IMR-90 (cell line): ENCODE measurements around the gene IRF4. TPM values are rescaled to one million over a fixed set of nuclear protein-coding genes. Genes with fewer than 3 reads are reported as not detected.

ENCODE experiments used
- ATAC-seq: fragments of 200-7000 bp; cut with Tn5 transposase; 2 replicates; pipeline ENCODE4 v1.9.1; 2020; ENCODE audit warnings: low read depth, mild to moderate bottlenecking, moderate library complexity
- BruUV-seq: library from RNA; stranded (reverse); fragments of 400-500 nt; replicated peaks from 2 replicates; lab custom pipeline; 2021; lab: Mats Ljungman, UMichigan
- CTCF ChIA-PET: fragments of 300-600 bp; formaldehyde crosslinking; extraction: SDS; loops from one replicate; lab custom pipeline; 2021; ENCODE audit warnings: antibody characterized with exemption; lab: Yijun Ruan, JAX
- POLR2A ChIA-PET: fragments of 300-600 bp; sonication (Branson Sonifier 250); formaldehyde crosslinking; loops from one replicate; lab custom pipeline; 2022; ENCODE audit warnings: antibody characterized with exemption; ENCODE audit not compliant: unreplicated experiment; lab: Charles Lee
- DNase-seq: peaks from one replicate; pipeline ENCODE4 v3.0.0; 2013
- H2AFZ ChIP-seq: replicated peaks from 2 replicates; pipeline ENCODE3; 2013; ENCODE audit warnings: low read length, mild to moderate bottlenecking; ENCODE audit not compliant: poor library complexity
- H2AK5ac ChIP-seq: 2 replicates; pipeline ENCODE4 v1.6.1; 2013; ENCODE audit warnings: low read depth, low read length, inconsistent platforms
- H2AK9ac ChIP-seq: replicated peaks from 2 replicates; pipeline ENCODE3; 2013; ENCODE audit warnings: mild to moderate bottlenecking, low read depth, low read length, moderate library complexity; ENCODE audit not compliant: poor library complexity
- H2BK120ac ChIP-seq: 2 replicates; pipeline ENCODE4 v1.6.1; 2013; ENCODE audit warnings: low read depth, low read length, inconsistent platforms
- H2BK15ac ChIP-seq: 3 replicates; pipeline ENCODE4 v1.6.1; 2013; ENCODE audit warnings: low read depth, low read length, inconsistent platforms
- H2BK20ac ChIP-seq: 2 replicates; pipeline ENCODE4 v1.6.1; 2013; ENCODE audit warnings: low read depth, mild to moderate bottlenecking, inconsistent platforms, low read length, moderate library complexity
- H2BK5ac ChIP-seq: 2 replicates; pipeline ENCODE4 v1.6.1; 2013; ENCODE audit warnings: mild to moderate bottlenecking, low read depth, low read length, inconsistent platforms; ENCODE audit not compliant: poor library complexity, severe bottlenecking
- H3K14ac ChIP-seq: replicated peaks from 2 replicates; pipeline ENCODE4 v1.6.1; 2013; ENCODE audit warnings: low read depth, low read length, inconsistent platforms
- H3K18ac ChIP-seq: 2 replicates; pipeline ENCODE4 v1.6.1; 2013; ENCODE audit warnings: low read depth, low read length, control low read depth
- H3K23ac ChIP-seq: 2 replicates; pipeline ENCODE4 v1.6.1; 2013; ENCODE audit warnings: low read depth, low read length, inconsistent platforms
- H3K27ac ChIP-seq: 2 replicates; pipeline ENCODE4 v1.5.1; 2013; ENCODE audit warnings: mild to moderate bottlenecking, control low read depth, low read length; ENCODE audit not compliant: insufficient read depth
- H3K27me3 ChIP-seq: 2 replicates; pipeline ENCODE4 v1.6.1; 2013; ENCODE audit warnings: low read length; ENCODE audit not compliant: control insufficient read depth, insufficient read depth
- H3K36me3 ChIP-seq: 2 replicates; pipeline ENCODE4 v1.6.1; 2013; ENCODE audit warnings: low read length, mixed read lengths; ENCODE audit not compliant: control insufficient read depth, insufficient read depth
- H3K4ac ChIP-seq: 2 replicates; pipeline ENCODE4 v1.6.1; 2013; ENCODE audit warnings: low read depth, low read length, inconsistent platforms
- H3K4me1 ChIP-seq: 2 replicates; pipeline ENCODE4 v1.6.1; 2013; ENCODE audit warnings: low read length, mixed read lengths; ENCODE audit not compliant: control insufficient read depth, insufficient read depth
- H3K4me2 ChIP-seq: 2 replicates; pipeline ENCODE4 v1.6.1; 2013; ENCODE audit warnings: low read depth, mild to moderate bottlenecking, control low read depth, low read length, moderate library complexity
- H3K4me3 ChIP-seq: 2 replicates; pipeline ENCODE4 v1.5.1; 2013; ENCODE audit warnings: low read depth, mild to moderate bottlenecking, control low read depth, low read length, moderate library complexity; ENCODE audit not compliant: insufficient read depth
- H3K56ac ChIP-seq: 2 replicates; pipeline ENCODE4 v1.6.1; 2013; ENCODE audit warnings: low read length, inconsistent platforms; ENCODE audit not compliant: insufficient read depth; ENCODE audit errors: extremely low read depth
- H3K79me1 ChIP-seq, 2 experiments: 2 replicates each; pipeline ENCODE4 v1.6.1; 2013; ENCODE audit warnings: low read length in 2 of 2, inconsistent platforms in 1 of 2, low read depth in 1 of 2
- H3K9ac ChIP-seq: 2 replicates; pipeline ENCODE4 v1.6.1; 2013; ENCODE audit warnings: low read depth, low read length, control low read depth
- H3K9me1 ChIP-seq: 2 replicates; pipeline ENCODE4 v1.6.1; 2013; ENCODE audit warnings: low read length, inconsistent platforms; ENCODE audit not compliant: insufficient read depth
- H3K9me3 ChIP-seq: 2 replicates; pipeline ENCODE4 v1.6.1; 2013; ENCODE audit warnings: low read length; ENCODE audit not compliant: control insufficient read depth, insufficient read depth
- H4K20me1 ChIP-seq: 2 replicates; pipeline ENCODE4 v1.6.1; 2013; ENCODE audit warnings: low read length, inconsistent platforms; ENCODE audit not compliant: insufficient read depth
- H4K5ac ChIP-seq: 2 replicates; pipeline ENCODE4 v1.6.1; 2013; ENCODE audit warnings: mild to moderate bottlenecking, low read depth, low read length, control low read depth
- H4K8ac ChIP-seq, 2 experiments: 2 replicates each; pipeline ENCODE4 v1.6.1; 2013; ENCODE audit warnings: low read depth in 2 of 2, low read length in 2 of 2, control low read depth in 1 of 2, inconsistent platforms in 1 of 2
- H4K91ac ChIP-seq: 2 replicates; pipeline ENCODE4 v1.6.1; 2013; ENCODE audit warnings: low read depth, low read length, inconsistent platforms; ENCODE audit not compliant: insufficient read depth
- BHLHE40 ChIP-seq: fragments of 150-350 bp; IDR thresholded peaks from 2 replicates; pipeline ENCODE4 v1.6.1; 2016; ENCODE audit warnings: mild to moderate bottlenecking, low read depth, low read length
- CHD1 ChIP-seq: IDR thresholded peaks from 2 replicates; pipeline ENCODE4 v1.6.1; 2012; ENCODE audit warnings: low read depth, low read length, improper control_type of control experiment
- ELK1 ChIP-seq: fragments of 150-350 bp; IDR thresholded peaks from 2 replicates; pipeline ENCODE4 v1.6.1; 2016; ENCODE audit warnings: low read depth, mild to moderate bottlenecking, low read length, moderate library complexity, borderline replicate concordance
- MAZ ChIP-seq: IDR thresholded peaks from 2 replicates; pipeline ENCODE4 v1.6.1; 2012; ENCODE audit warnings: low read depth, mild to moderate bottlenecking, low read length, improper control_type of control experiment, moderate library complexity, borderline replicate concordance
- NFE2L2 ChIP-seq: fragments of 150-350 bp; IDR thresholded peaks from 2 replicates; pipeline ENCODE4 v1.6.1; 2016; ENCODE audit warnings: low read depth, mild to moderate bottlenecking, low read length
- POLR2A ChIP-seq: IDR thresholded peaks from 2 replicates; pipeline ENCODE4 v1.6.1; 2012; ENCODE audit warnings: mild to moderate bottlenecking, low read depth, low read length
- RAD21 ChIP-seq: IDR thresholded peaks from 2 replicates; pipeline ENCODE4 v1.6.1; 2012; ENCODE audit warnings: low read length, improper control_type of control experiment
- RCOR1 ChIP-seq: IDR thresholded peaks from 2 replicates; pipeline ENCODE4 v1.6.1; 2012; ENCODE audit warnings: mild to moderate bottlenecking, low read length, improper control_type of control experiment; ENCODE audit not compliant: insufficient replicate concordance
- SMC3 ChIP-seq: fragments of 150-350 bp; IDR thresholded peaks from 2 replicates; pipeline ENCODE4 v1.6.1; 2016; ENCODE audit warnings: low read depth, mild to moderate bottlenecking, antibody characterized with exemption, low read length, moderate library complexity
- WGBS, 2 experiments: methylation state at CpG; one replicate each; pipeline versions ENCODE4 v1.1.5 to v1.1.7; 2013; ENCODE audit warnings: missing lambda C conversion rate in 2 of 2; ENCODE audit not compliant: insufficient read length in 1 of 2; ENCODE audit errors: extremely low coverage in 2 of 2; 5-methylcytosine and 5-hydroxymethylcytosine counted together
- dilution Hi-C: fragments of 300-500 bp; cut with HindIII; formaldehyde crosslinking; loops from one replicate; pipeline ENCODE4 v1.14.3; 2018; ENCODE audit warnings: low sequenced_read_pairs; ENCODE audit not compliant: unreplicated experiment
- in situ Hi-C: fragments of 300-500 bp; cut with MboI; formaldehyde crosslinking; loops from 3 replicates; pipeline ENCODE4 v1.14.3; 2019; ENCODE audit warnings: low sequenced_read_pairs, inconsistent platforms, mixed read lengths
- intact Hi-C: fragments of 100-400 bp; cut with micrococcal nuclease; formaldehyde crosslinking; loops from 2 replicates; pipeline ENCODE4 v1.10.0; 2022
- polyA plus RNA-seq, 3 experiments: library from polyadenylated mRNA; depleted of rRNA; stranded (reverse); fragments of >200 nt; gene quantifications; 2 replicates each; pipeline ENCODE4 v1.2.3, GENCODE V29; 2012; ENCODE audit warnings: low replicate concordance in 1 of 3
- total RNA-seq: library from RNA; depleted of rRNA; stranded (reverse); fragments of >200 nt; gene quantifications from 2 replicates; pipeline ENCODE4 v1.2.3, GENCODE V29; 2012
- TF ChIP-seq, protein P1 (sequence below): conservative IDR thresholded peaks from 2 replicates; pipeline ENCODE4 v1.5.1; 2012; ENCODE audit warnings: mild to moderate bottlenecking, low read depth, low read length, improper control_type of control experiment

IRF4 gene
- total and polyA plus RNA-seq, 2 of the 4 experiments (the other 2 are of a cell fraction), result not detected

DNA sequence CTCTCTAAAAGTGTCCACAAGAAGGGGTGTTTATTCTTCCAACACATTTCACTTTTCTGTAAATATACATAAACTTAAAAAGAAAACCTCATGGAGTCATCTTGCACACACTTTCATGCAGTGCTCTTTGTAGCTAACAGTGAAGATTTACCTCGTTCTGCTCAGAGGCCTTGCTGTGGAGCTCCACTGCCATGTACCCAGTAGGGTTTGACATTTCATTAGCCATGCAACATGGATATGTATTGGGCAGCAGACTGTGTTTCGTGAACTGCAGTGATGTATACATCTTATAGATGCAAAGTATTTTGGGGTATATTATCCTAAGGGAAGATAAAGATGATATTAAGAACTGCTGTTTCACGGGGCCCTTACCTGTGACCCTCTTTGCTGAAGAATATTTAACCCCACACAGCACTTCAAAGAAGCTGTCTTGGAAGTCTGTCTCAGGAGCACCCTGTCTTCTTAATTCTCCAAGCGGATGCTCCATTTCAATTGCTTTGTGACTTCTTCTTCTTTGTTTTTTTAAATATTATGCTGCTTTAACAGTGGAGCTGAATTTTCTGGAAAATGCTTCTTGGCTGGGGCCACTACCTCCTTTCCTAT is 17.9 kb downstream of the IRF4 start:
- Histone ChIP-seq H3K4me1 (no peaks in the 10 kb centered on the region), H3K9ac (no peak overlapping the region), H3K27me3 (peaks cover 34% of the 10 kb centered on the region), H2BK15ac (no peak overlapping the region), H2BK20ac (no peak overlapping the region), H4K91ac (no peak overlapping the region), H3K79me1 (no peaks in the 10 kb centered on the region), H2BK120ac (no peak overlapping the region), H3K56ac (no peak overlapping the region), H4K5ac (no peak overlapping the region), H3K18ac (no peak overlapping the region), H3K36me3 (no peaks in the 10 kb centered on the region), H3K4me2 (no peak overlapping the region), H2AK9ac (no peak overlapping the region), H2AFZ (no peak overlapping the region), H4K8ac (no peak overlapping the region), H3K4me3 (no peak overlapping the region), H2AK5ac (no peak overlapping the region), H3K23ac (no peak overlapping the region), H4K20me1 (no peaks in the 10 kb centered on the region), H2BK5ac (no peak overlapping the region), H3K9me1 (no peaks in the 10 kb centered on the region), H3K14ac (no peak overlapping the region), H3K9me3 (peaks cover 4% of the 10 kb centered on the region), H3K27ac (no peak overlapping the region), H3K4ac (no peak overlapping the region)
- DNase-seq (no peak), ATAC-seq (no peak)
- no peak for TF ChIP-seq NFE2L2
- no peak for TF ChIP-seq CHD1
- no peak for TF ChIP-seq RAD21
- TF ChIP-seq, protein P1, sequence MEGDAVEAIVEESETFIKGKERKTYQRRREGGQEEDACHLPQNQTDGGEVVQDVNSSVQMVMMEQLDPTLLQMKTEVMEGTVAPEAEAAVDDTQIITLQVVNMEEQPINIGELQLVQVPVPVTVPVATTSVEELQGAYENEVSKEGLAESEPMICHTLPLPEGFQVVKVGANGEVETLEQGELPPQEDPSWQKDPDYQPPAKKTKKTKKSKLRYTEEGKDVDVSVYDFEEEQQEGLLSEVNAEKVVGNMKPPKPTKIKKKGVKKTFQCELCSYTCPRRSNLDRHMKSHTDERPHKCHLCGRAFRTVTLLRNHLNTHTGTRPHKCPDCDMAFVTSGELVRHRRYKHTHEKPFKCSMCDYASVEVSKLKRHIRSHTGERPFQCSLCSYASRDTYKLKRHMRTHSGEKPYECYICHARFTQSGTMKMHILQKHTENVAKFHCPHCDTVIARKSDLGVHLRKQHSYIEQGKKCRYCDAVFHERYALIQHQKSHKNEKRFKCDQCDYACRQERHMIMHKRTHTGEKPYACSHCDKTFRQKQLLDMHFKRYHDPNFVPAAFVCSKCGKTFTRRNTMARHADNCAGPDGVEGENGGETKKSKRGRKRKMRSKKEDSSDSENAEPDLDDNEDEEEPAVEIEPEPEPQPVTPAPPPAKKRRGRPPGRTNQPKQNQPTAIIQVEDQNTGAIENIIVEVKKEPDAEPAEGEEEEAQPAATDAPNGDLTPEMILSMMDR, result no peak
- no peak for TF ChIP-seq BHLHE40
- TF ChIP-seq POLR2A, result no peak
- no peak for TF ChIP-seq MAZ
- TF ChIP-seq ELK1, result no peak
- no peak for TF ChIP-seq RCOR1
- no peak for TF ChIP-seq SMC3
- ChIA-PET POLR2A (no interaction called here), CTCF (interaction anchor here (0.5 to 0.6 kb wide), 2 partner anchors 114 to 220 kb away, joined by 3 to 6 read pairs; no protein-coding TSS in a partner anchor)
- intact Hi-C loops (loop anchor here (2.0 kb wide), 1 partner anchor 221 kb away; no protein-coding TSS in a partner anchor), in situ Hi-C loops (no loop called here), dilution Hi-C loops (no loop called here)
- no TSS peak for BruUV-seq
- no CpG with 5 or more reads among the region's 4 CpGs for WGBS, 2 experiments
